Body of pancreas (tissue), 4 donors: Measurements from ENCODE around the gene TBP.
A peak's percentile ranks its signal among the peaks of the same experiment; 100 is the strongest.

ENCODE experiments used
- POLR2A ChIP-seq, 3 donors: fragments of 450-650 bp; IDR thresholded peaks; one replicate each; pipeline ENCODE4 v1.6.1; 2016; ENCODE audit warnings: antibody characterized with exemption in 3 of 3, mild to moderate bottlenecking in 2 of 3
- TF ChIP-seq, protein P1 (sequence below), 7 experiments: fragments of 450-650 bp in 4 of 7; fragments of 200-600 bp in 3 of 7; sonication (generic) in 3 of 7; IDR thresholded peaks; one replicate each; pipeline ENCODE4 v1.5.1; 2016 to 2019; ENCODE audit warnings: antibody characterized with exemption in 7 of 7

DNA sequence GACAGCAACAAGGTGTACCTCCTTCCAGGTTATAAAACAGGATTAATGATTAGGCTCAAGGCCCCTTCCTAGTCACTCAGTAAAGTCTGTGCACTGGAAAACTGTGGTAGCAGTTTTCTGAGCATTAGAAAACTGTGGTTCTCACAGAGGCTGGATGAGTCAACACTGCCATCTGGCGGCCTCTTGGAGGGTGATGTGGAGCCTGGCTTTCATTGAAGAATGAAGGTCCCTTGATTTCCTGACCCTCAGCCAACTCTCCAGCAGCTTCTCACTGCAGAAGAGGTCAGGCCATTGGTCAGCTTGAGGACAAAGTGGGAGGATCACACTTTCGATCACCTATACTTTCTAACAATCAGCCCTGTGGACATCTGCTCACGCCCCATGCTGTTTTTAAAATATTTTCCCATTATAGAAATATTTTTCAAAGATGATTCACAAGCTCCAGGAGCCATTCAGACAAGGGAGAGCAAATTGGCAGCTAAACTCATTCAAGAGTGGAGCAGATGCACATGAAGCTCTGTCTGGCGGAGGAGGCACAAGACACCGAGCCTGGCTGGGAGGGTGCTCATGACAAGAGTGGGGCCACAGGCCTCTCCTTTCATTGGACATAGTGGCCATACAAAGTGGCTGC is 24.2 kb upstream of the TBP start:
- TF ChIP-seq, protein P1, sequence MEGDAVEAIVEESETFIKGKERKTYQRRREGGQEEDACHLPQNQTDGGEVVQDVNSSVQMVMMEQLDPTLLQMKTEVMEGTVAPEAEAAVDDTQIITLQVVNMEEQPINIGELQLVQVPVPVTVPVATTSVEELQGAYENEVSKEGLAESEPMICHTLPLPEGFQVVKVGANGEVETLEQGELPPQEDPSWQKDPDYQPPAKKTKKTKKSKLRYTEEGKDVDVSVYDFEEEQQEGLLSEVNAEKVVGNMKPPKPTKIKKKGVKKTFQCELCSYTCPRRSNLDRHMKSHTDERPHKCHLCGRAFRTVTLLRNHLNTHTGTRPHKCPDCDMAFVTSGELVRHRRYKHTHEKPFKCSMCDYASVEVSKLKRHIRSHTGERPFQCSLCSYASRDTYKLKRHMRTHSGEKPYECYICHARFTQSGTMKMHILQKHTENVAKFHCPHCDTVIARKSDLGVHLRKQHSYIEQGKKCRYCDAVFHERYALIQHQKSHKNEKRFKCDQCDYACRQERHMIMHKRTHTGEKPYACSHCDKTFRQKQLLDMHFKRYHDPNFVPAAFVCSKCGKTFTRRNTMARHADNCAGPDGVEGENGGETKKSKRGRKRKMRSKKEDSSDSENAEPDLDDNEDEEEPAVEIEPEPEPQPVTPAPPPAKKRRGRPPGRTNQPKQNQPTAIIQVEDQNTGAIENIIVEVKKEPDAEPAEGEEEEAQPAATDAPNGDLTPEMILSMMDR (IDR thresholded peaks at IDR 0.05), result peak; percentile 79 to 89 (median 83)
- TF ChIP-seq POLR2A (IDR thresholded peaks at IDR 0.05), result no peak
